ENCODE data around the gene PPEF2. TPM values are rescaled to one million over a fixed set of nuclear protein-coding genes. Genes with fewer than 3 reads are reported as not detected.

The PPEF2 gene
- total RNA-seq, 1 donor from 2014 or later: not detected

DNA sequence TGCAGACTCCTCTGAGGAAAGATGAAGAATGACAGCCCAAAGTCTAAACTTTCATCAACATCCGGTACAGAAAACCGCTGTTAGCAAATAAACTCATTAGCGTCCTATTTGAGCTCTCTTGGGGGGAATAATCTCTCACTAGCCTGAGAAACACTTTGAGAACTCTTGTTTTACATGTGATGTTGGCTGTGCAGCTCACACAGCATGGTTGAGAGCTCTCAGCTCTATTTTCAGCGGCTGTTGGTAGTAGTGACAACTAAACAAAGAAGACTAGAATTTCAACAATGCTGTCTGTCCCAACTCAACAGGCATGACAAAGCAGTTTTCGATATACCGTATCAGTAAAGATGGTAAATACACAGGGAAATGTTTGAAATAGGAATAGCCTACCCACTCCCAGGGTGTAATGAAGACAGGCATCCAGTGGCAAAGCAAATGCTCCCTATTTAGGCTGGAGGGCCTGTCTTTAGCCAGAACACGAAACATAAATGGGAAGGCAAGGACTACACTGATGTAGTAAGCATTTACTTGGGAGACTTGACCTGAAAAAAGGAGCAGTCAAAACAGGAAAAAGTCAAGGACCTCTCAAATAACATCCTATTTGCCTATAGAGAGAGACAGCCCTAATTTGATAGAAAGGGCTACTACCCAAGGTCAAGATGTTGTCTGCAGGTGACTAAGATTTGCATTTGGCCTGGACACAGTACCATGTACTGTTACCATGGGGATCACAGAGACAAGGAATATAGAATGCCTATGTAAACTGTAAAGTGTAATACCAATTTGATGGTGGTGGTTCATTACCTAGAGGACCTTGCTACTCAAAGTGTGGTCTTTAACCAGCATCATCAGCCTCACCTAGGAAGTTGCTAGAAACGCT lies 60.4 kb downstream of the PPEF2 start:
- Histone ChIP-seq H3K27me3 (ENCODE audit: control insufficient read depth, insufficient read depth, low read length) (no peaks in the 10 kb centered on the region), H3K4me3 (ENCODE audit: low read depth, low read length) (no peak overlapping the region), H3K36me3 (ENCODE audit: control insufficient read depth, insufficient read depth, low read length) (no peaks in the 10 kb centered on the region)
- no peak for DNase-seq (ENCODE audit: low read depth)
- TF ChIP-seq, protein P1, sequence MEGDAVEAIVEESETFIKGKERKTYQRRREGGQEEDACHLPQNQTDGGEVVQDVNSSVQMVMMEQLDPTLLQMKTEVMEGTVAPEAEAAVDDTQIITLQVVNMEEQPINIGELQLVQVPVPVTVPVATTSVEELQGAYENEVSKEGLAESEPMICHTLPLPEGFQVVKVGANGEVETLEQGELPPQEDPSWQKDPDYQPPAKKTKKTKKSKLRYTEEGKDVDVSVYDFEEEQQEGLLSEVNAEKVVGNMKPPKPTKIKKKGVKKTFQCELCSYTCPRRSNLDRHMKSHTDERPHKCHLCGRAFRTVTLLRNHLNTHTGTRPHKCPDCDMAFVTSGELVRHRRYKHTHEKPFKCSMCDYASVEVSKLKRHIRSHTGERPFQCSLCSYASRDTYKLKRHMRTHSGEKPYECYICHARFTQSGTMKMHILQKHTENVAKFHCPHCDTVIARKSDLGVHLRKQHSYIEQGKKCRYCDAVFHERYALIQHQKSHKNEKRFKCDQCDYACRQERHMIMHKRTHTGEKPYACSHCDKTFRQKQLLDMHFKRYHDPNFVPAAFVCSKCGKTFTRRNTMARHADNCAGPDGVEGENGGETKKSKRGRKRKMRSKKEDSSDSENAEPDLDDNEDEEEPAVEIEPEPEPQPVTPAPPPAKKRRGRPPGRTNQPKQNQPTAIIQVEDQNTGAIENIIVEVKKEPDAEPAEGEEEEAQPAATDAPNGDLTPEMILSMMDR (IDR thresholded peaks at IDR 0.05; ENCODE audit: insufficient read depth, low read length, poor library complexity, severe bottlenecking): no peak

DNA sequence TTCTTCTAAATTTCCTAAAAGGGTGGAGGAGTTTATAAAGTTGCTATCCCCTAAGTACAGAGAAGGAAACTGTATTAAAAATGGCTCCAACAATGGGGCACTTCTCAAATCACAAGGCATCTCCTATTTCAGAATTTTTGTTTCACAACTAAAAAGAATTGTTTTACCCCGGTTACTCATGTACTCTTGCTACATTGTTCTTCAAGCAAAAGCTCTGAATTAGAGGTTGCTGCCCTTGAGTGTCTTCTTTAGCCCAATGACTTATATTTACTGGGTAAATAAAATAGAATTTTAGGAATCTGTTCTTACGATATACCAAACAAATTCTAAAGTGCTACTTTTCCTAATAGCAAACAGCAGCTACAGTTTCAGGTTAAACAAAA lies 67.5 kb downstream of the PPEF2 start:
- Histone ChIP-seq H3K27me3 (ENCODE audit: control insufficient read depth, insufficient read depth, low read length) (no peaks in the 10 kb centered on the region), H3K4me3 (ENCODE audit: low read depth, low read length) (no peak overlapping the region), H3K36me3 (ENCODE audit: control insufficient read depth, insufficient read depth, low read length) (no peaks in the 10 kb centered on the region)
- TF ChIP-seq, protein P1 (IDR thresholded peaks at IDR 0.05; ENCODE audit: insufficient read depth, low read length, poor library complexity, severe bottlenecking): no peak
- no peak for DNase-seq (ENCODE audit: low read depth)

DNA sequence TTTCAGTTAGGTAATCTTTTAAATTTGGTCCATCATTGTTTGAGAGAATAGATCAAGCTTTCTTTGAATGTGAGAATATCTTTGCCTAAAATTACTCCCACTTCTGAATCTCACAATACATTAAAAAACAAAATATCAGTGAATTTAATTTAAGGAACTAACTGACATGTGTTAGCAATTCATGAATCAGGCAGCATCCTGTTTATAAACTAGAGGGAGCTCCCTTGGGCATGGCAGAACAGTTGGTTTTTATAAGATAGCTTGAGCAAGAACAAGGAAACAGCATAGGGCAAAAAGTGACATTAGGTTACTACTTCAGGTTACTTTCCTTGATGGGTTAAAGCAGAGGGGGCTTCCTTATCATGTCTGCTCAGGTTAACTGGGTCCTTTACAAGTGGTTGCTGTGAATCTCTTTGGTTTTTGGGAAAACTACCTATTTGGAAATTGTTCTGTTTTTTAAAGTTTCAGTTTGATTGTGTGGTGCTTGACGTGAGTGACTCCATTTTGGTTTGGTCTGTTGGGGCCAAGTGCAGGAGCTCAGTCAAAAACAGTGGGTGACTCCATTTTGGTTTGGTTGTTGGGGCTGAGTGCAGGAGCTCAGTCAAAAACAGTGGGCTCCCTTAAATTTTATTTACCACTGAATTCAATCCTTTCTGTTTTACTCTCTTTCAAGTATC lies 68.0 kb downstream of the PPEF2 start:
- H3K27me3 ChIP-seq (ENCODE audit: control insufficient read depth, insufficient read depth, low read length): no peaks in the 10 kb centered on the region
- no peak for DNase-seq (ENCODE audit: low read depth)
- TF ChIP-seq, protein P1 (IDR thresholded peaks at IDR 0.05; ENCODE audit: insufficient read depth, low read length, poor library complexity, severe bottlenecking): no peak
- H3K4me3 ChIP-seq (ENCODE audit: low read depth, low read length): no peak overlapping the region
- no peaks in the 10 kb centered on the region for H3K36me3 ChIP-seq (ENCODE audit: control insufficient read depth, insufficient read depth, low read length)

DNA sequence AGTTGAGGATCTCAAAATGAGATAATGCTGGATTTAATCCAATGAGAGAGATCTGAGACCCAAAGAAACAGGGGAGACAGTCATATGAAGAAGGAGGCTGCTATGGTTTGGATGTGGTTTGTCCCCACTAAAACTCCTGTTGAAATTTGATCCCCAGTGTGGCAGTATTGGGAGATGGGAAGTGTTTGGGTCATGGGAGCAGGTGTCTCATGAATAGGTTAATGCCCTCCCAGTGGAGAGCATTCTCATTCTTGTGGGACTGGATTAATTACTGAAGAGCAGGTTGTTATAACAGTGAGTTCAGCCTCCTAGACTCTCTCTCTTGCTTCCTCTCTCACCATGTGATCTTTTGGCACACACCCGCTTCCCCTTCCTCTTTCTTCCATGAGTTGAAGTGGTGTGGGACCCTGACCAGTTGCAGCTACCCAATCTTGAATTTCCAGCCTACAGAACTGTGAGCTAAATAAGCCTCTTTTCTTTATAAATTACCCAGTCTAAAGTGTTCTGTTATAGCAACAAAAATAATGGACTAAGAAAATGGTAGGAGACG lies 70.3 kb downstream of the PPEF2 start:
- H3K4me3 ChIP-seq (ENCODE audit: low read depth, low read length): no peak overlapping the region
- DNase-seq (ENCODE audit: low read depth): no peak
- TF ChIP-seq, protein P1 (IDR thresholded peaks at IDR 0.05; ENCODE audit: insufficient read depth, low read length, poor library complexity, severe bottlenecking): no peak
- no peaks in the 10 kb centered on the region for H3K36me3 ChIP-seq (ENCODE audit: control insufficient read depth, insufficient read depth, low read length)
- no peaks in the 10 kb centered on the region for H3K27me3 ChIP-seq (ENCODE audit: control insufficient read depth, insufficient read depth, low read length)

DNA sequence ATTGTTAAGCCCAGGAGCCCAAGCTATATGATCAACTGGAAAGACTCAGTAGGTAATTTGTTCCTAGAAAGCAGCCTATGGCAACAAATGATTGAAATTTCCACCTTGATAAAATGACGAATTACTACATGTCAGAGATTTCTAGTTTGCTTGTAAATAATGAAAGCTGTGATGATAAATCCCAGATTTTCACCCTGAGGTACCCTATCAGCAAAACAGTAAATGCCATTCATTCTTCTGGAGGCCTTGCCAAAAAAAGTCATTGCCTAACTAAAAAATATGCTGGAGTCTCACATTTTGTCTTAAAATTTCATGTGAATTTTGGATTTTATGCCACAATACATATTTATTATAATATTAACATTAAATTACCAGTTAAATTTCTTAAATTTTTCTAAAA lies 71.3 kb downstream of the PPEF2 start:
- no peak for DNase-seq (ENCODE audit: low read depth)
- Histone ChIP-seq H3K4me3 (ENCODE audit: low read depth, low read length) (no peak overlapping the region), H3K27me3 (ENCODE audit: control insufficient read depth, insufficient read depth, low read length) (no peaks in the 10 kb centered on the region), H3K36me3 (ENCODE audit: control insufficient read depth, insufficient read depth, low read length) (no peaks in the 10 kb centered on the region)
- TF ChIP-seq, protein P1 (IDR thresholded peaks at IDR 0.05; ENCODE audit: insufficient read depth, low read length, poor library complexity, severe bottlenecking): no peak
